HG03045 (cell line): ENCODE data around the gene BEND5.

Experiments used
- ATAC-seq: cut with Tn5 transposase; IDR thresholded peaks from one replicate; pipeline ENCODE4 v1.9.1; 2021; ENCODE audit warnings: mild to moderate bottlenecking, moderate library complexity; ENCODE audit not compliant: unreplicated experiment

BEND5 gene

DNA sequence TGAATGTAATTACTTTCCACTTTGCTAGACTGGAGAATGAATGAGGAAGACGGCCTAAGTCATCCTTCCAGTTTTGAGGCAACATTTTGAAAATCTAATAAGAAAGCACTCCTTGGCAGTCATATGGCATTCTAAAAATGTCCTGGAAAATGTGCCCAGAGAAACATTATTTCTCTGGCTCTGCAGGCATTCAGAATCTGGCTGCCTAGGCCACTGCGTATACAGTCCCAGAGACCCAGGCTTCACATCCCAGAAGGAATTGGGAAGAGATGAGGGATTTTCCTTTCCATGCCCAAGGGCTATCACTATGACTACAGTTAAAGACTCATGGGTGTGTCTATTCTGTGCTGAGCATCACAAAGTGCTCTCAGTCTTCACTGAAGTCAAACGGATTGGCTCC, 92.9 kb downstream of the BEND5 start:
- ATAC-seq: no peak

DNA sequence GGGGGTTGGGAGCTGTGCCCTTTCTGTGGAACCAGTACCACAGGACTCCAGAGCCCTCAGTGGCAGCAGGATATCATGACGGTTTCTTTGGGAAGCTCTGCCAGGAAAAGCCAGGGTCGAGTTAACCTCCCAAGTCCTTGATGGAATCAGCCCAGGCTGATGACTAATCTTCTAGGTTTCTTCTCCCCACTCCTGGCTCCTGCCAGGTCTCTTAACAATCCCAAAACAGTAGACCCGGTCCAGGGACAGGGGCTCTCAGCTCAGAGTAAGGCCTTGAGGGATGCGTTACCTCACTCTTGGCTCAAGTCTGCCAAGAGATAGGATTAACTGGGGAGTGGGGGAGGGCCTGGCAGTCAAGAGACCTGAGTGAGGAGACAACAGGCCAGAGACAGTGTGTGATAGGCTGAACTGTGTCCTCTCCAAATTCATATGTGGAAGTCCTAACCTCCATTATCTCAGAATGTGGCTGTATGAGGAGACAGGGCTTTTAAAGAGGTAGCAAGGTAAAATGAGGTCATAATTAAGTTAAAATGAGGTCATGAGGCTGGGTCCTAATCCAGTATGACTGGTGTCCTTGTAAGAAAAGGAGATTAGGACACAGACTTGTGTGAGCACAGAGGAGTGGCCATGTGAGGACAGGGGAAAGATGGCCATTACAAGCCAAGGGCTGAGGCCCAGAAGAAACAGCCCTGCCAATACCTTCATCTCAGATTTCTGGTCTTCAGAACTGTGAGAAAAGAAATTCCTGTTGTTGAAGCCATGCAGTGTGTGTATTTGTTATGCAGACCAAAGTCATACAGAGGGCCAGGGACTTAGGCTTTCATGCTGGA, 95.0 kb downstream of the BEND5 start:
- ATAC-seq: no peak

DNA sequence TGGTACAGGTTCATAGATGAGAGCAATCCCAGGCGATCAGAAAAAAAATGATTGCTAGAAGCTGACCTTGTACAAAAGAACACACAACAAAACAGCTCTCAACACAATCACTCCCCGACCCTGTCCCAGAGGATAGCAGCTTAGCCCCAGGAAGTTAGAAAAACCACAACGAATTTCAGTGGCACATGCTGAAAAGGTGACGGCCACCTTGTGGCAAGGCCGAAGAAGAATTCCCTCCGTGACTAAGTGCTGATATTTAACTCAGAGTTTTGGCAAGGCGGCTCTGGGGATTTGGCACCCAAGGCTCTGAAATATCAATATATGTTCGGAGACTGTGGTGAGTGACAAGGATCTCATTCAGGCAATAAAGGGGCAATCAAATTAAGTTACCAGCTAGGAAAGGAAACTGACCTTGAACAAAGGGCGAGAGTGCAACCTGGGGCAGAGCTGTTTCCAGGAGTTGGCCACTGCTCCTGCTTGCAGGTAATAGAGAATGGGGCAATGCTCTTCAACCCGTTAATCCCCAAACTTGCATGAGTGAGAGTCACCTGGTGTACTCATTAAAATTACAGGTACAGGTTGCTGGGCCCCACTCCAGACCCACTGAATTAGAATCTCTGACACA, 96.2 kb downstream of the BEND5 start:
- ATAC-seq: no peak

GRCh38 chr1:48679859-48680258, 96.8 kb downstream of the BEND5 start:
- no peak for ATAC-seq

DNA sequence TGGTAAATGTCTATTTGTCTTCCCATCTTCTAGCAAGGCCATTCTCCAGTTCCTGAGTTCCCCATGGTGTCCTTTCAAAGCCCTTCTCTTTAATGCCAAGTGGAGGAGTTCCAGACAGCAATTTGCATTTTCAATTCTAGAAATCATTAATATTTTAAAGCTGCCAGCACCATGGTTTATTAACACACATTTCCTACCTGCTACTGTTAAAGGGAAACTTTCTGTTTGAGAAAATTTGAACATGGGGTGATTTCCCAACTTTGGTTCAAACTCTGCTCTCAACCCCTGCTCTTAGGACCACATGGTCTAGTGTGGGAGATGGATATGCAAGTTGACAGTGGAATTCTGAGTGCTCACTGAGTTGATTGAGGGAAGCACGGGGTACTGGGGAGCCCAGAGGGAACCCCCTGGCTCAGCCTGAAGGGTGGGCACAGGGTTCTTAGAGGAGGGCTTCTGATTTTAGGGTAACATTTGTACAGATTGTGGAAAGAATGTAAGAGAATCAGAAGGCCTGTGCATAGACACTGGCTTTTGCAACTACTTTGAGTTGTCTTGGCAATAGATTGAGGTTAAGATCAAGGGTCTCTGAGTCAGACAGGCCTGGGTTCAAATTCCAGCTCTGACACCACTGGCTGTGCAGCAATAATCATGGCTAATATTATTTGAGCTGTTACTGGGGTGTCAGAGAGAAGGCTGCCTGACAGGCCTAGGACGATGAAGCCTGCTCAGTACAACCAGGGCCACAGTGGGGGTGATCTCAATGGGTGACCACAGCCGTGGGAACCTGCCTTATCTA, 97.8 kb downstream of the BEND5 start:
- ATAC-seq: no peak
